HG02885 (cell line): ENCODE results near the gene KDM1B.

ENCODE experiments used
- ATAC-seq: cut with Tn5 transposase; IDR thresholded peaks from one replicate; pipeline ENCODE4 v1.9.1; 2021; ENCODE audit warnings: mild to moderate bottlenecking; ENCODE audit not compliant: unreplicated experiment, poor library complexity

KDM1B gene

GRCh38 chr6:18155150-18155863 lies at the start of gene KDM1B:
Gene KDM1B, plus strand, starts transcription at chr6:18155422. Its CDS starts 4,474 bp downstream, at chr6:18159896.
- peak; percentile 88 for ATAC-seq

GRCh38 chr6:18107061-18107460 lies 48.2 kb upstream of the KDM1B start:
- no peak for ATAC-seq

- ATAC-seq = no peak
Observed at GRCh38 chr6:18110162-18110561, 45.1 kb upstream of the KDM1B start.

GRCh38 chr6:18115356-18115755 lies 39.9 kb upstream of the KDM1B start:
- no peak for ATAC-seq

GRCh38 chr6:18117136-18117535 lies 38.1 kb upstream of the KDM1B start:
- ATAC-seq = no peak

- no peak for ATAC-seq
Observed at GRCh38 chr6:18118330-18118729, 36.9 kb upstream of the KDM1B start.

GRCh38 chr6:18119236-18119635 lies 36.0 kb upstream of the KDM1B start:
- no peak for ATAC-seq

GRCh38 chr6:18121580-18122127 lies 33.6 kb upstream of the KDM1B start:
- no peak for ATAC-seq

GRCh38 chr6:18122128-18123093 lies 32.8 kb upstream of the KDM1B start, which contains the start of gene NHLRC1:
Gene NHLRC1, minus strand, starts transcription at chr6:18122677. Its CDS starts 71 bp downstream, at chr6:18122606.
- ATAC-seq = peak; percentile 100

- no peak for ATAC-seq
Observed at GRCh38 chr6:18126121-18126520, 29.1 kb upstream of the KDM1B start.

GRCh38 chr6:18132346-18132745 lies 22.9 kb upstream of the KDM1B start:
- no peak for ATAC-seq

GRCh38 chr6:18135171-18135570 lies 20.1 kb upstream of the KDM1B start:
- ATAC-seq = no peak

GRCh38 chr6:18136260-18136659 lies 19.0 kb upstream of the KDM1B start:
- no peak for ATAC-seq

- ATAC-seq = no peak
Observed at GRCh38 chr6:18138906-18139305, 16.3 kb upstream of the KDM1B start.

GRCh38 chr6:18139935-18140621 lies 15.1 kb upstream of the KDM1B start:
- ATAC-seq = no peak

GRCh38 chr6:18141805-18142590 lies 13.2 kb upstream of the KDM1B start:
- no peak for ATAC-seq

GRCh38 chr6:18142591-18142861 lies 12.7 kb upstream of the KDM1B start:
- ATAC-seq = no peak

GRCh38 chr6:18147160-18147559 lies 8.1 kb upstream of the KDM1B start:
- ATAC-seq = no peak

- no peak for ATAC-seq
Observed at GRCh38 chr6:18147616-18148015, 7.6 kb upstream of the KDM1B start.
